Spinal cord (tissue), 10 donors: ENCODE data around the gene PCDH17. TPM values are rescaled to one million over a fixed set of nuclear protein-coding genes. Genes with fewer than 3 reads are reported as not detected.

Experiments used
- DNase-seq, 6 donors: peaks; one replicate each; pipeline versions ENCODE4 v3.0.0 to v3.0.0-alpha.2; 2013 to 2015; ENCODE audit warnings: low spot score in 6 of 6, low read depth in 4 of 6
- H3K27ac ChIP-seq: one replicate; pipeline ENCODE4 v1.5.1; 2013; ENCODE audit warnings: low read depth, low read length, control low read depth
- H3K27me3 ChIP-seq: one replicate; pipeline ENCODE4 v1.6.1; 2013; ENCODE audit warnings: low read length; ENCODE audit not compliant: control insufficient read depth, insufficient read depth
- H3K36me3 ChIP-seq: one replicate; pipeline ENCODE4 v1.6.1; 2013; ENCODE audit warnings: low read length; ENCODE audit not compliant: control insufficient read depth, insufficient read depth
- H3K4me1 ChIP-seq: one replicate; pipeline ENCODE4 v1.6.1; 2013; ENCODE audit warnings: low read length; ENCODE audit not compliant: control insufficient read depth, insufficient read depth
- H3K4me3 ChIP-seq: one replicate; pipeline ENCODE4 v1.5.1; 2013; ENCODE audit warnings: low read depth, low read length, control low read depth
- H3K9me3 ChIP-seq: one replicate; pipeline ENCODE4 v1.6.1; 2013; ENCODE audit warnings: low read length; ENCODE audit not compliant: control insufficient read depth, insufficient read depth
- WGBS: methylation state at CpG from one replicate; pipeline ENCODE4 v1.1.5; 2013; ENCODE audit warnings: missing lambda C conversion rate; ENCODE audit not compliant: insufficient coverage; 5-methylcytosine and 5-hydroxymethylcytosine counted together
- polyA plus RNA-seq, 2 donors: library from polyadenylated mRNA; unstranded; fragments of 120-200 nt; gene quantifications; one replicate each; pipeline ENCODE4 v1.2.1, GENCODE V29; 2013; ENCODE audit not compliant: insufficient read length in 2 of 2
- total RNA-seq, 2 donors: library from RNA; depleted of rRNA in 1 of 2; stranded (reverse); fragments of 120-200 nt in 1 of 2; fragments of >200 nt in 1 of 2; gene quantifications; one replicate each; pipeline versions ENCODE4 v1.2.3 to v1.2.4, GENCODE V29; 2013 to 2014
- donor health status: healthy.

PCDH17 gene
- total and polyA plus RNA-seq, 4 donors = 29.8 to 82.6 (median 64.7) TPM

DNA sequence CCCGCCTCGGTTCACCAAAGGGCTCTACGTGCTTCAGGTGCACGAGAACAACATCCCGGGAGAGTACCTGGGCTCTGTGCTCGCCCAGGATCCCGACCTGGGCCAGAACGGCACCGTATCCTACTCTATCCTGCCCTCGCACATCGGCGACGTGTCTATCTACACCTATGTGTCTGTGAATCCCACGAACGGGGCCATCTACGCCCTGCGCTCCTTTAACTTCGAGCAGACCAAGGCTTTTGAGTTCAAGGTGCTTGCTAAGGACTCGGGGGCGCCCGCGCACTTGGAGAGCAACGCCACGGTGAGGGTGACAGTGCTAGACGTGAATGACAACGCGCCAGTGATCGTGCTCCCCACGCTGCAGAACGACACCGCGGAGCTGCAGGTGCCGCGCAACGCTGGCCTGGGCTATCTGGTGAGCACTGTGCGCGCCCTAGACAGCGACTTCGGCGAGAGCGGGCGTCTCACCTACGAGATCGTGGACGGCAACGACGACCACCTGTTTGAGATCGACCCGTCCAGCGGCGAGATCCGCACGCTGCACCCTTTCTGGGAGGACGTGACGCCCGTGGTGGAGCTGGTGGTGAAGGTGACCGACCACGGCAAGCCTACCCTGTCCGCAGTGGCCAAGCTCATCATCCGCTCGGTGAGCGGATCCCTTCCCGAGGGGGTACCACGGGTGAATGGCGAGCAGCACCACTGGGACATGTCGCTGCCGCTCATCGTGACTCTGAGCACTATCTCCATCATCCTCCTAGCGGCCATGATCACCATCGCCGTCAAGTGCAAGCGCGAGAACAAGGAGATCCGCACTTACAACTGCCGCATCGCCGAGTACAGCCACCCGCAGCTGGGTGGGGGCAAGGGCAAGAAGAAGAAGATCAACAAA lies 2.6 kb downstream of the PCDH17 start:
- 3% methylated on average over 73 of the region's 78 CpGs for WGBS
- H3K9me3 ChIP-seq = no peaks in the 10 kb centered on the region
- peak overlapping the region; percentile 64 for H3K4me3 ChIP-seq
- peaks cover 24% of the 10 kb centered on the region for H3K4me1 ChIP-seq
- peak in 2 of 6 donors; percentile 78 to 84 for DNase-seq
- peaks cover 8% of the 10 kb centered on the region for H3K27me3 ChIP-seq
- H3K36me3 ChIP-seq = peaks cover 11% of the 10 kb centered on the region
- H3K27ac ChIP-seq = peak overlapping the region; percentile 45

DNA sequence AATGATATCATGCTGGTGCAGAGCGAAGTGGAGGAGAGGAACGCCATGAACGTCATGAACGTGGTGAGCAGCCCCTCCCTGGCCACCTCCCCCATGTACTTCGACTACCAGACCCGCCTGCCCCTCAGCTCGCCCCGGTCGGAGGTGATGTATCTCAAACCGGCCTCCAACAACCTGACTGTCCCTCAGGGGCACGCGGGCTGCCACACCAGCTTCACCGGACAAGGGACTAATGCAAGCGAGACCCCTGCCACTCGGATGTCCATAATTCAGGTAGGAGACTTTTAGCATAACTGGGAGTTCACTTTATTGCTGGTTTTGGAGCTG lies 3.3 kb downstream of the PCDH17 start:
- H3K27me3 ChIP-seq = peaks cover 8% of the 10 kb centered on the region
- H3K4me1 ChIP-seq = peaks cover 18% of the 10 kb centered on the region
- WGBS = 2% methylated on average over 13 of the region's 15 CpGs
- peak overlapping the region; percentile 64 for H3K4me3 ChIP-seq
- peak overlapping the region; percentile 45 for H3K27ac ChIP-seq
- H3K36me3 ChIP-seq = peaks cover 11% of the 10 kb centered on the region
- no peak for DNase-seq
- H3K9me3 ChIP-seq = no peaks in the 10 kb centered on the region

DNA sequence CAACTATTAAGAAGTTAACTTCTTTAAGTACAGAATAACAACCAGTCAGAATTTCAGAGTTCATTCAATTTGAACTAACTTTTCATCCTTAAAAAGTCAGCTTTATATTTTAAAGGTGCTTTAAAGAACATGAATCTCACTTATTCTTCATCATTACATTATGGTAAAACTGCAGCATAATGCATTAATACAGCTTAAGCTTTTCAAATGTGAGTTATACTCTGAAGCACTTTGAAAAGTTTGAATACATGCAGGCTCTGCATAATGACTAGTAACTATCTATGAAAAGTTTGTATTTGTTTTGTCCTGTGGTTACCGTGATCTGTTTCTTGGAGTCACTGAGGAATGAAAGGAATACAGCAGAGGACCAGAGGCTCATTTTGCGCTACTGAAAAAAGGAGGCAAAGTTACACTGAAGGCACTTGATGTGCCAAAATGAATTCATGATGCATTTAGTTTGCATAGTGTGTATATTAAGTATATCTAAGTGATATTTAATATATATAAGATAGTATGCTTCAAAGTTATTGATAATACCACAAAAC lies 4.1 kb downstream of the PCDH17 start:
- Histone ChIP-seq H3K4me1 (peaks cover 17% of the 10 kb centered on the region), H3K27me3 (peaks cover 8% of the 10 kb centered on the region), H3K9me3 (no peaks in the 10 kb centered on the region), H3K4me3 (peak overlapping the region; percentile 64), H3K27ac (no peak overlapping the region), H3K36me3 (peaks cover 11% of the 10 kb centered on the region)
- 13% methylated on average over 1 of the region's 2 CpGs for WGBS
- DNase-seq = peak in 2 of 6 donors; percentile 33 to 57

DNA sequence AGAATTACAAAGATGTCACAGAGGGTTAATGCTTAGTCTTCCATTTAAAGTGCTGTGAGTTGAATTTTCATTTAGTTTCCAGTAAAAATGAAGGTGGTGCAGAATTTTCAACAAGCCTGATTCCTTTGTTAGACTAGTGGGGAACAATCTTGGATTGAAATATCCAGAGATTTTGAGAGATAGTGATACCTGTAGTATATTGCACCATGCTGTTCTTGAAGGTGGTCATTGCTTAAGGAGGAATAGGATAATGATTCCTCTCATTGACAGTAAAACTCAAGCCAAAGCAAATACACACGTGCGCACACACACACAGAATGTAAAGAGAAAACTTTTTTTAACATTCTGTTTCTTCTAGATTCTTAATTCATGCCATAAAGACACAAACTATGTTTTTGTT lies 5.3 kb downstream of the PCDH17 start:
- Histone ChIP-seq H3K9me3 (no peaks in the 10 kb centered on the region), H3K4me3 (peak overlapping the region; percentile 64), H3K36me3 (peaks cover 11% of the 10 kb centered on the region), H3K27me3 (peaks cover 8% of the 10 kb centered on the region), H3K4me1 (peaks cover 17% of the 10 kb centered on the region), H3K27ac (no peak overlapping the region)
- no CpG with 5 or more reads among the region's 2 CpGs for WGBS
- DNase-seq = peak in 2 of 6 donors; percentile 18 to 54

DNA sequence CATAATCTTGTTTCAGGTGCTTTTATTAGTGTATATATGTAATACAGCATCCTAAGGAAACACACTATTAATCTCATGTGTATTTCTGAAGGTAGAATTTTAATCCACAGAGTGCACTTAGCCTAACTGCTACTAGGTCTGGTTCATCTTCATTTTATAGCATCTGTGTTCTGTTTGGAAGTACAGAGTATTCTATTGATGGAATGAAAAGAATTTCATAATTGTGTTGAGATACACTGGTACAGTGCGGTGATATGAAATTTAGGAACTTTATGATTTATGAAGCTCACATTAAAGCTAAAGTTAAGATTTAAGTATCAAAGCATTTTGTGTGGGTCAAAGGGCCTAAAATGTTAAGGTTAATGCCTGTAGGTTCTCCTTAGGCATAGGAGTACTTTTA lies 6.0 kb downstream of the PCDH17 start:
- H3K4me3 ChIP-seq = peak overlapping the region; percentile 64

DNA sequence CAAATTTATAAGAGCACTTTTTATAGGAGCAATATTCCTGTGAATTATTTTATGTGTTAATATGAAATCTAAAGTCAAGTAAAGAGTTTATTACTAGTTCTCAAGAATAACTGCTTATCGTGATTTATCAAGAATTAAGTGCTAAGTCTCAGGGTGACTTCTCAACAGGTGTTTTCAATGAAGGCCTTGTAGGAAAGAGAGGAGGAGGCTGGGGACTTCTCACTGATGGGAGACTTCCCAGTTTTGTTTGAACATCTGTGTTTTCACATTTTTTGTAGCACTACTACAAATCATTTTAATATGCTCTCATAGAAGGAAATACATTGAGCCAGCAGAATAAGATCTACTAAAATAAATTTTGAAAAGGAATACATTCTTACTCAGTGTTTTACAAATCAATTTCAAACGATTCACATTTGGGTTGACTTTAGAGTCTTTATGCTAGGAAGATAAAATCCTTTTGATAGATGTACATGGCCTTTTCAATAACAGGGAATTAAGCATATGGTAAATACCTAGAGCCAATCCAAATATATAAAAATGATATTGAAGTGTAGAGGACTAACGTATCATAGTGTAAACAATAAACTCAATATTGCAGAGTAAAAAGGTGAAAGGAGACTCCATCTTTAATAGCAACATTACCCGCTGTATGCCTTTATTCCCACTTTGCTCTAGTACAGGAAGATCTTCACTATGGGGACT lies 6.8 kb downstream of the PCDH17 start:
- H3K27ac ChIP-seq = no peak overlapping the region
- WGBS = no CpG with 5 or more reads among the region's 4 CpGs
- peak overlapping the region; percentile 5 for H3K4me3 ChIP-seq
- peaks cover 4% of the 10 kb centered on the region for H3K27me3 ChIP-seq
- peaks cover 11% of the 10 kb centered on the region for H3K36me3 ChIP-seq
- peak in 1 of 6 donors; percentile 8 for DNase-seq
- H3K4me1 ChIP-seq = peaks cover 6% of the 10 kb centered on the region
- no peaks in the 10 kb centered on the region for H3K9me3 ChIP-seq

More for the DNA sequence above, 6.0 kb downstream of the PCDH17 start:
- DNase-seq = peak in 1 of 6 donors; percentile 10
- H3K36me3 ChIP-seq = peaks cover 11% of the 10 kb centered on the region
- WGBS = 91% methylated on average over 1 of the region's 1 CpG
- H3K27me3 ChIP-seq = peaks cover 8% of the 10 kb centered on the region
- peaks cover 14% of the 10 kb centered on the region for H3K4me1 ChIP-seq
- no peaks in the 10 kb centered on the region for H3K9me3 ChIP-seq
- H3K27ac ChIP-seq = no peak overlapping the region

DNA sequence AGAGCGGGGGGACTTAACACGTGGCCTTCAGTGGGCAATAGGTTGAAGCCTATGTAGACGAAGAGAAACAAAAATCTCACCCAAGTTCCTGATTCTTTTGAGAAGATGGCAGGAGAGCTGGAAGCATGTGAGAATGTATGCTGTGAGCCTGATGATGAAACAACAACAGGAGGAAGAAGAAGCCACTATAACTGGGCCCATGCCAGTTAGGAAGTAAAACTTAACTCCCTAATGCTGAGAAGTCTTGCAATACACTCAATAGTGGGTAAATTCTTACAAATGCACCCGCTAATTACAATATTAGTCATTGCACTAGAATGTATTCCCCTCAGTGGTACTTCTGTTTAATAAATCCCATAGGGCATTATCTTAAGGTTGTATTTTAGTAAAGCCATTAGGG lies 9.1 kb downstream of the PCDH17 start:
- DNase-seq = no peak
- H3K27me3 ChIP-seq = no peaks in the 10 kb centered on the region
- no peaks in the 10 kb centered on the region for H3K36me3 ChIP-seq
- no CpG with 5 or more reads among the region's 4 CpGs for WGBS
- no peak overlapping the region for H3K4me3 ChIP-seq
- H3K27ac ChIP-seq = no peak overlapping the region
- H3K9me3 ChIP-seq = no peaks in the 10 kb centered on the region
- H3K4me1 ChIP-seq = no peaks in the 10 kb centered on the region

DNA sequence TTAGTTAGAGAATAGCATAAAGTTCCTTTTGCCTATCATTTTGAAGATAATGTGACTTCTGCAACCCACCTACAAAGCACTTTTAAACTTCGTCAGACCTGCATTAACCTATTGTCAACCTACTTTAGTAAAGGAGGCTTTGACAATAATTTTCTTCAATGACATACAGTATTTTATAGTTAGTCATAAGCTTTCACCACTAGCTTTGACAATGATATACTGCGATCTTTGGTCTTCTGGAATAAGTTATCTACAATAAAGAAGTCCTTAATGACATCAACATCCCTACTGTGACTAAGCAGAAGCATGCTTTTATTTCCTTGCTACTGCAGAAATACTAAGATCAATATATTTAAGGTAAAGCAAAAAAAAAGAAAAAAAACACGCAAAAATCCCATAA lies 9.5 kb downstream of the PCDH17 start:
- H3K36me3 ChIP-seq = no peaks in the 10 kb centered on the region
- H3K27ac ChIP-seq = no peak overlapping the region
- no CpG with 5 or more reads among the region's 3 CpGs for WGBS
- H3K4me3 ChIP-seq = no peak overlapping the region
- no peaks in the 10 kb centered on the region for H3K4me1 ChIP-seq
- H3K9me3 ChIP-seq = no peaks in the 10 kb centered on the region
- DNase-seq = no peak
- H3K27me3 ChIP-seq = no peaks in the 10 kb centered on the region

DNA sequence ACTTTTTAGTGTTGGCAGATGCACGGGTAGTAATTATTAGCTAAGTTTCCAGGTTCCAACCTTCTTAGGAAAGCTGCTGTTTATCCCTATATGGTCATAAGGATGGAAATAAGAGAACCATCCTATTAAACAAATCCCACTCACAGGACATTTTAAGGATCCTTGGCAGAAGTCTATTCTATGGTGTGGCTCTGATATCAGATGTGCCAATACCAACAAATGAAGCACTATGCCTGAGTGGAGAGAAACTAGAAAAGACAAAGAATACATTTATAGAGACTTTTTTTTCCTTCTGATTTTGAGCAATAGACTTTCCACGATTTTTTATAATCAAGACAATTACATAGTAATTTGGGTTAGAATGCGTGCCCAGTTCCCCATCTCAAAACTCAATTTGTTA lies 12.6 kb downstream of the PCDH17 start:
- no peaks in the 10 kb centered on the region for H3K27me3 ChIP-seq
- no peaks in the 10 kb centered on the region for H3K9me3 ChIP-seq
- DNase-seq = peak in 2 of 6 donors; percentile 31 to 81
- H3K4me3 ChIP-seq = no peak overlapping the region
- peak overlapping the region; percentile 33 for H3K27ac ChIP-seq
- H3K4me1 ChIP-seq = no peaks in the 10 kb centered on the region
- no peaks in the 10 kb centered on the region for H3K36me3 ChIP-seq
- no CpG with 5 or more reads among the region's 3 CpGs for WGBS
